ENCODE measurements around the gene MED12L.

The MED12L gene

GRCh38 chr3:151133175-151133574 lies 47.7 kb downstream of the MED12L start:
- peaks cover 4% of the 10 kb centered on the region for H3K4me1 ChIP-seq (ENCODE audit: insufficient read depth, poor library complexity, severe bottlenecking)
- H3K36me3 ChIP-seq (ENCODE audit: low read depth): no peaks in the 10 kb centered on the region
- peaks cover 2% of the 10 kb centered on the region for H3K9me3 ChIP-seq (ENCODE audit: severe bottlenecking)
- no peaks in the 10 kb centered on the region for H3K27me3 ChIP-seq (ENCODE audit: insufficient read depth, poor library complexity, severe bottlenecking)
- no peak for TF ChIP-seq CTCF (IDR thresholded peaks at IDR 0.05; ENCODE audit: poor library complexity, severe bottlenecking)
- H3K4me3 ChIP-seq (ENCODE audit: severe bottlenecking): no peak overlapping the region
- no peak for ATAC-seq (ENCODE audit: low read depth)
- DNase-seq (ENCODE audit: low spot score): no peak
- no peak overlapping the region for H3K27ac ChIP-seq (ENCODE audit: poor library complexity, severe bottlenecking)

GRCh38 chr3:151133917-151134450 lies 48.5 kb downstream of the MED12L start:
- no peak overlapping the region for H3K27ac ChIP-seq (ENCODE audit: poor library complexity, severe bottlenecking)
- H3K36me3 ChIP-seq (ENCODE audit: low read depth): no peaks in the 10 kb centered on the region
- TF ChIP-seq CTCF (IDR thresholded peaks at IDR 0.05; ENCODE audit: poor library complexity, severe bottlenecking): no peak
- H3K27me3 ChIP-seq (ENCODE audit: insufficient read depth, poor library complexity, severe bottlenecking): no peaks in the 10 kb centered on the region
- H3K4me1 ChIP-seq (ENCODE audit: insufficient read depth, poor library complexity, severe bottlenecking): peaks cover 4% of the 10 kb centered on the region
- ATAC-seq (ENCODE audit: low read depth) (no peak), DNase-seq (ENCODE audit: low spot score) (no peak)
- H3K9me3 ChIP-seq (ENCODE audit: severe bottlenecking): peaks cover 2% of the 10 kb centered on the region
- H3K4me3 ChIP-seq (ENCODE audit: severe bottlenecking): no peak overlapping the region

- ATAC-seq (ENCODE audit: low read depth) (no peak), DNase-seq (ENCODE audit: low spot score) (no peak)
- Histone ChIP-seq H3K9me3 (ENCODE audit: severe bottlenecking) (peaks cover 2% of the 10 kb centered on the region), H3K36me3 (ENCODE audit: low read depth) (no peaks in the 10 kb centered on the region), H3K27me3 (ENCODE audit: insufficient read depth, poor library complexity, severe bottlenecking) (no peaks in the 10 kb centered on the region), H3K4me3 (ENCODE audit: severe bottlenecking) (no peak overlapping the region), H3K27ac (ENCODE audit: poor library complexity, severe bottlenecking) (no peak overlapping the region), H3K4me1 (ENCODE audit: insufficient read depth, poor library complexity, severe bottlenecking) (peaks cover under 1% of the 10 kb centered on the region)
- TF ChIP-seq CTCF (IDR thresholded peaks at IDR 0.05; ENCODE audit: poor library complexity, severe bottlenecking): no peak
Measured at GRCh38 chr3:151135541-151136337, 50.3 kb downstream of the MED12L start.

GRCh38 chr3:151142929-151143328 lies 57.5 kb downstream of the MED12L start:
- no peak for TF ChIP-seq CTCF (IDR thresholded peaks at IDR 0.05; ENCODE audit: poor library complexity, severe bottlenecking)
- Histone ChIP-seq H3K36me3 (ENCODE audit: low read depth) (no peaks in the 10 kb centered on the region), H3K27ac (ENCODE audit: poor library complexity, severe bottlenecking) (no peak overlapping the region), H3K4me3 (ENCODE audit: severe bottlenecking) (no peak overlapping the region), H3K9me3 (ENCODE audit: severe bottlenecking) (no peaks in the 10 kb centered on the region), H3K27me3 (ENCODE audit: insufficient read depth, poor library complexity, severe bottlenecking) (no peaks in the 10 kb centered on the region), H3K4me1 (ENCODE audit: insufficient read depth, poor library complexity, severe bottlenecking) (peaks cover 8% of the 10 kb centered on the region)
- ATAC-seq (ENCODE audit: low read depth) (no peak), DNase-seq (ENCODE audit: low spot score) (no peak)

GRCh38 chr3:151144016-151144415 lies 58.6 kb downstream of the MED12L start:
- Histone ChIP-seq H3K9me3 (ENCODE audit: severe bottlenecking) (no peaks in the 10 kb centered on the region), H3K27ac (ENCODE audit: poor library complexity, severe bottlenecking) (no peak overlapping the region), H3K4me1 (ENCODE audit: insufficient read depth, poor library complexity, severe bottlenecking) (peaks cover 8% of the 10 kb centered on the region), H3K4me3 (ENCODE audit: severe bottlenecking) (no peak overlapping the region), H3K36me3 (ENCODE audit: low read depth) (no peaks in the 10 kb centered on the region), H3K27me3 (ENCODE audit: insufficient read depth, poor library complexity, severe bottlenecking) (no peaks in the 10 kb centered on the region)
- no peak for TF ChIP-seq CTCF (IDR thresholded peaks at IDR 0.05; ENCODE audit: poor library complexity, severe bottlenecking)
- ATAC-seq (ENCODE audit: low read depth): no peak
- DNase-seq (ENCODE audit: low spot score): no peak
